ENCODE data around the gene GAS5. TPM values are rescaled to one million over a fixed set of nuclear protein-coding genes. Genes with fewer than 3 reads are reported as not detected.

Gene GAS5
- total RNA-seq, 1 experiment from 2014 or later = 798 TPM

DNA sequence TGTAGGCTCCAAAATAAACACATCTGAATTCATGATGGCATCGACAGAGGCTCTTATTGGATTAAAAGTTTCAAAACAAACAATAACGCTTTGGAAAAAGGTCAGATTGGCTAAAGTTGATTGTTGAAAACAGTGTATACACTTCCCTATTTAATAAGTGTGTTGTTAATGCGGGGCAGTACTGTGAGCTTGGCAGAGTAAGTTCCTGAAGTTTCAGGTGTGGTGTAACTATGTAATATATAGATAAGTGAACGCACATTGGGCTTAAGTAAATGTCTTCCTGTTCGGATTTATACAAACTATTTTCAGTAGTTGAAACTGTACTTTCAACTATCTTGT, 1.2 kb upstream of the GAS5 start:
- POLR2A ChIA-PET = interaction anchor here (1.4 to 1.9 kb wide), 5 partner anchors 8 to 1130 kb away, joined by 3 to 11 read pairs (median 8); no protein-coding TSS in a partner anchor
- TF ChIP-seq YY1 (IDR thresholded peaks at IDR 0.05; ENCODE audit: extremely low read depth, insufficient replicate concordance, low read depth, low read length) (no peak), SP1 (IDR thresholded peaks at IDR 0.05; ENCODE audit: low read depth) (no peak), POLR2A (IDR thresholded peaks at IDR 0.05; ENCODE audit: borderline replicate concordance, extremely low read depth, insufficient read depth, insufficient read length) (no peak), RAD21 (IDR thresholded peaks at IDR 0.05; ENCODE audit: low read depth) (no peak), TCF7L2 (IDR thresholded peaks at IDR 0.05; ENCODE audit: borderline replicate concordance, extremely low read depth, insufficient read depth, insufficient read length) (no peak), ELF1 (IDR thresholded peaks at IDR 0.05; ENCODE audit: borderline replicate concordance, low read depth) (no peak), CBX3 (IDR thresholded peaks at IDR 0.05; ENCODE audit: low read depth) (no peak), JUND (IDR thresholded peaks at IDR 0.05) (no peak)
- TF ChIP-seq, protein P1, sequence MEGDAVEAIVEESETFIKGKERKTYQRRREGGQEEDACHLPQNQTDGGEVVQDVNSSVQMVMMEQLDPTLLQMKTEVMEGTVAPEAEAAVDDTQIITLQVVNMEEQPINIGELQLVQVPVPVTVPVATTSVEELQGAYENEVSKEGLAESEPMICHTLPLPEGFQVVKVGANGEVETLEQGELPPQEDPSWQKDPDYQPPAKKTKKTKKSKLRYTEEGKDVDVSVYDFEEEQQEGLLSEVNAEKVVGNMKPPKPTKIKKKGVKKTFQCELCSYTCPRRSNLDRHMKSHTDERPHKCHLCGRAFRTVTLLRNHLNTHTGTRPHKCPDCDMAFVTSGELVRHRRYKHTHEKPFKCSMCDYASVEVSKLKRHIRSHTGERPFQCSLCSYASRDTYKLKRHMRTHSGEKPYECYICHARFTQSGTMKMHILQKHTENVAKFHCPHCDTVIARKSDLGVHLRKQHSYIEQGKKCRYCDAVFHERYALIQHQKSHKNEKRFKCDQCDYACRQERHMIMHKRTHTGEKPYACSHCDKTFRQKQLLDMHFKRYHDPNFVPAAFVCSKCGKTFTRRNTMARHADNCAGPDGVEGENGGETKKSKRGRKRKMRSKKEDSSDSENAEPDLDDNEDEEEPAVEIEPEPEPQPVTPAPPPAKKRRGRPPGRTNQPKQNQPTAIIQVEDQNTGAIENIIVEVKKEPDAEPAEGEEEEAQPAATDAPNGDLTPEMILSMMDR (IDR thresholded peaks at IDR 0.05 in 2 of 3, conservative IDR thresholded peaks at IDR 0.05 in 1 of 3; ENCODE audit: borderline replicate concordance in 1 of 3, insufficient read depth in 1 of 3, low read depth in 2 of 3, low read length in 2 of 3) = no peak
- Histone ChIP-seq H3K9me2 (ENCODE audit: insufficient read depth) (no peaks in the 10 kb centered on the region), H3K27ac (ENCODE audit: low read depth, low read length) (peak overlapping the region; percentile 85), H3K27me3 (ENCODE audit: insufficient read depth, low read length) (no peaks in the 10 kb centered on the region), H3K4me2 (ENCODE audit: low read length) (peak overlapping the region; percentile 95), H3K36me3 (ENCODE audit: control insufficient read depth in 1 of 2, insufficient read depth in 2 of 2, low read length in 2 of 2) (peaks cover 28 to 37% of the 10 kb centered on the region in 2 experiments), H3K9me3 (ENCODE audit: control insufficient read depth in 1 of 2, insufficient read depth in 1 of 2, low read depth in 1 of 2, low read length in 2 of 2) (no peaks in the 10 kb centered on the region), H3K79me2 (ENCODE audit: insufficient read depth, low read length) (peaks cover 38% of the 10 kb centered on the region), H3K9ac (ENCODE audit: low read length) (peak overlapping the region; percentile 76), H2AFZ (ENCODE audit: low read depth, low read length, poor library complexity, severe bottlenecking) (peak overlapping the region; percentile 69), H3K4me3 (replicated peaks in 1 of 2; ENCODE audit: low read depth in 1 of 2, low read length in 2 of 2) (peak overlapping the region; percentile 69 to 94), H4K20me1 (ENCODE audit: insufficient read depth) (peaks cover 26% of the 10 kb centered on the region; the same call in 1 of the 2 replicates), H3K4me1 (ENCODE audit: control insufficient read depth in 1 of 2, insufficient read depth in 2 of 2, low read length in 2 of 2) (peaks cover 11 to 32% of the 10 kb centered on the region in 2 experiments; a peak in 3 of 4 replicates)
- CTCF ChIA-PET = no interaction called here
- TSS peak; percentile 66 for BruUV-seq (replicated peaks)
- intact Hi-C loops (cut with micrococcal nuclease) = loop anchor here (2.0 to 10.0 kb wide), 2 partner anchors 206 to 346 kb away; no protein-coding TSS in a partner anchor
- RAD21 ChIA-PET (ENCODE audit: low non-redundant PET in 1 of 2, low total read pairs in 2 of 2, uncharacterized antibody in 2 of 2, unreplicated experiment in 2 of 2) = no interaction called here
- ATAC-seq (no peak), DNase-seq (ENCODE audit: low read depth, low spot score) (no peak)

All from HCT116 (cell line).